HepG2 (cell line): ENCODE data around the gene PAPSS2. TPM values are rescaled to one million over a fixed set of nuclear protein-coding genes. Genes with fewer than 3 reads are reported as not detected.

Experiments
- ATAC-seq: fragments of 200-7000 bp; cut with Tn5 transposase; 3 replicates; pipeline ENCODE4 v1.9.1; 2020; ENCODE audit warnings: mild to moderate bottlenecking, moderate library complexity
- BruUV-seq: library from RNA; stranded (reverse); fragments of 400-500 nt; replicated peaks from 2 replicates; lab custom pipeline; 2021; lab: Mats Ljungman, UMichigan
- CTCF ChIA-PET: fragments of 300-600 bp; formaldehyde crosslinking; extraction: SDS; loops from one replicate; lab custom pipeline; 2021; ENCODE audit warnings: low total read pairs, inconsistent platforms, low intra/inter-chr PET ratio; lab: Yijun Ruan, JAX
- POLR2A ChIA-PET: fragments of 350-600 bp; sonication (Branson Sonifier 250); formaldehyde crosslinking; loops from one replicate; lab custom pipeline; 2020; ENCODE audit warnings: antibody characterized with exemption, inconsistent platforms; lab: Yijun Ruan, JAX
- DNase-seq: peaks from one replicate; pipeline ENCODE4 v3.0.0-alpha.2; 2015; ENCODE audit warnings: low spot score
- FAIRE-seq: peaks from 3 replicates; lab custom pipeline; 2011; peaks lifted over from hg19 to GRCh38; lab: Jason Lieb, UNC
- H2AFZ ChIP-seq: one replicate; pipeline ENCODE4 v1.6.1; 2011; ENCODE audit warnings: low read length, inconsistent platforms
- H3K27ac ChIP-seq: fragments of 300-600 bp; 3 replicates; pipeline ENCODE4 v1.8.0; 2011; ENCODE audit warnings: mixed run types, mild to moderate bottlenecking, mixed read lengths, low read length, inconsistent platforms; ENCODE audit not compliant: insufficient read depth; ENCODE audit errors: extremely low read length
- H3K27me3 ChIP-seq, 2 experiments: fragments of 200-600 bp in 1 of 2; 2 replicates in 1 of 2; 3 replicates in 1 of 2; pipeline versions ENCODE4 v1.6.0 to v1.8.0; 2011; ENCODE audit warnings: low read length in 2 of 2, mild to moderate bottlenecking in 2 of 2, moderate library complexity in 2 of 2, inconsistent platforms in 1 of 2; ENCODE audit not compliant: insufficient read depth in 2 of 2, control insufficient read depth in 1 of 2
- H3K36me3 ChIP-seq, 2 experiments: fragments of 200-600 bp in 1 of 2; replicated peaks in 1 of 2; 2 replicates in 1 of 2; 3 replicates in 1 of 2; pipeline versions ENCODE4 v1.5.1 to v1.8.0; 2011; ENCODE audit warnings: low read length in 2 of 2, inconsistent platforms in 1 of 2; ENCODE audit not compliant: insufficient read depth in 2 of 2, control insufficient read depth in 1 of 2
- H3K4me1 ChIP-seq: 2 replicates; pipeline ENCODE4 v1.5.1; 2012; ENCODE audit warnings: low read length, inconsistent platforms; ENCODE audit not compliant: insufficient read depth
- H3K4me2 ChIP-seq: 2 replicates; pipeline ENCODE4 v1.6.0; 2011; ENCODE audit warnings: low read depth, low read length, inconsistent platforms
- H3K4me3 ChIP-seq, 3 experiments: fragments of 200-600 bp in 1 of 3; sonication (generic), shearing (Covaris generic) in 1 of 3; replicated peaks in 1 of 3; 2 replicates each; pipeline ENCODE4 v1.5.1; 2011 to 2016; ENCODE audit warnings: low read length in 3 of 3, inconsistent platforms in 2 of 3, low read depth in 2 of 3, mild to moderate bottlenecking in 2 of 3, control low read depth in 1 of 3, mixed read lengths in 1 of 3; ENCODE audit not compliant: insufficient read depth in 1 of 3
- H3K79me2 ChIP-seq: one replicate; pipeline ENCODE4 v1.6.1; 2011; ENCODE audit warnings: low read length, inconsistent platforms; ENCODE audit not compliant: insufficient read depth
- H3K9ac ChIP-seq: 2 replicates; pipeline ENCODE4 v1.6.0; 2011; ENCODE audit warnings: mild to moderate bottlenecking, low read depth, low read length, inconsistent platforms; ENCODE audit not compliant: insufficient read depth
- H3K9me3 ChIP-seq: 2 replicates; pipeline ENCODE4 v1.5.1; 2012; ENCODE audit warnings: mild to moderate bottlenecking, low read length
- H4K20me1 ChIP-seq: 2 replicates; pipeline ENCODE4 v1.6.0; 2011; ENCODE audit warnings: inconsistent platforms, mild to moderate bottlenecking, low read length, moderate library complexity; ENCODE audit not compliant: insufficient read depth
- CSRNP1 ChIP-seq: sonication (generic); formaldehyde crosslinking; IDR thresholded peaks from 2 replicates; pipeline ENCODE4 v1.8.1; 2023; ENCODE audit warnings: mild to moderate bottlenecking, missing genetic modification reagents
- ELF3 ChIP-seq: IDR thresholded peaks from 2 replicates; pipeline ENCODE4 v1.6.1; 2016; ENCODE audit warnings: missing genetic modification reagents, missing compliant biosample characterization
- HCFC1 ChIP-seq: fragments of 150-350 bp; IDR thresholded peaks from 2 replicates; pipeline ENCODE4 v1.6.1; 2014; ENCODE audit warnings: low read depth, low read length
- HIVEP1 ChIP-seq: sonication (generic); formaldehyde crosslinking; IDR thresholded peaks from 2 replicates; pipeline ENCODE4 v1.4.0; 2020; ENCODE audit warnings: mild to moderate bottlenecking, missing genetic modification reagents
- JUN ChIP-seq: sonication (generic); formaldehyde crosslinking; IDR thresholded peaks from 2 replicates; pipeline ENCODE4 v1.4.0; 2020; ENCODE audit warnings: mild to moderate bottlenecking, missing genetic modification reagents
- NFRKB ChIP-seq: fragments of 450-650 bp; IDR thresholded peaks from 2 replicates; pipeline ENCODE4 v1.6.1; 2017
- PPARG ChIP-seq: conservative IDR thresholded peaks from 2 replicates; pipeline ENCODE4 v1.6.1; 2016; ENCODE audit warnings: missing biosample characterization, missing genetic modification reagents
- SIN3B ChIP-seq: fragments of 150-350 bp; IDR thresholded peaks from 2 replicates; pipeline ENCODE4 v1.6.1; 2014; ENCODE audit warnings: low read length
- THYN1 ChIP-seq: sonication (generic); formaldehyde crosslinking; IDR thresholded peaks from 2 replicates; pipeline ENCODE4 v1.8.1; 2023; ENCODE audit warnings: low read depth, mild to moderate bottlenecking, moderate library complexity, missing genetic modification reagents, borderline replicate concordance
- WIZ ChIP-seq: sonication (generic); formaldehyde crosslinking; IDR thresholded peaks from 2 replicates; pipeline ENCODE4 v1.5.1; 2020; ENCODE audit warnings: mild to moderate bottlenecking, missing genetic modification reagents
- ZBTB20 ChIP-seq: sonication (generic); formaldehyde crosslinking; IDR thresholded peaks from 2 replicates; pipeline ENCODE4 v1.8.1; 2023; ENCODE audit warnings: missing genetic modification reagents, low read depth, mild to moderate bottlenecking, borderline replicate concordance
- ZBTB26 ChIP-seq: IDR thresholded peaks from 2 replicates; pipeline ENCODE4 v1.6.1; 2016; ENCODE audit warnings: missing compliant biosample characterization, missing genetic modification reagents, borderline replicate concordance
- ZBTB33 ChIP-seq: sonication (generic); formaldehyde crosslinking; IDR thresholded peaks from 2 replicates; pipeline ENCODE4 v1.4.0; 2020; ENCODE audit warnings: missing genetic modification reagents
- ZBTB39 ChIP-seq: sonication (generic); formaldehyde crosslinking; IDR thresholded peaks from 2 replicates; pipeline ENCODE4 v1.5.0; 2020; ENCODE audit warnings: missing genetic modification reagents
- ZNF251 ChIP-seq: sonication (generic); formaldehyde crosslinking; IDR thresholded peaks from 2 replicates; pipeline ENCODE4 v1.9.0; 2021; ENCODE audit warnings: mild to moderate bottlenecking, missing genetic modification reagents
- ZNF878 ChIP-seq: sonication (generic); formaldehyde crosslinking; IDR thresholded peaks from 2 replicates; pipeline ENCODE4 v1.8.1; 2023; ENCODE audit warnings: mild to moderate bottlenecking, missing genetic modification reagents, moderate library complexity
- WGBS: methylation state at CpG from one replicate; pipeline ENCODE4 v1.1.6; 2017; ENCODE audit warnings: low lambda C conversion rate; 5-methylcytosine and 5-hydroxymethylcytosine counted together
- in situ Hi-C: cut with HindIII; loops from 2 replicates; pipeline ENCODE4 v1.10.0; 2017; ENCODE audit warnings: low pct_unique_long_range_greater_than_20kb; ENCODE audit not compliant: extremely low pct_ligation_motif_present
- intact Hi-C: fragments of 100-400 bp; cut with micrococcal nuclease; formaldehyde crosslinking; loops from one replicate; pipeline ENCODE4 v1.10.0; 2022; ENCODE audit not compliant: unreplicated experiment
- polyA plus RNA-seq, 8 experiments: library from polyadenylated mRNA; depleted of rRNA in 3 of 8; stranded (reverse) in 7 of 8; unstranded in 1 of 8; fragments of >200 nt; fragmentation: Illumina TruSeq in 4 of 8; extraction: Trizol in 4 of 8; gene quantifications; 2 replicates each; pipeline versions ENCODE4 v1.2.1 to v1.2.3, GENCODE V29; 2011 to 2016; ENCODE audit warnings: low read depth in 4 of 8, missing spikeins in 1 of 8, mixed read lengths in 1 of 8; ENCODE audit not compliant: insufficient read depth in 1 of 8
- total RNA-seq, 5 experiments: library from RNA; depleted of rRNA; stranded (reverse); fragments of >200 nt; fragmentation: Illumina TruSeq; extraction: Trizol; gene quantifications; 2 replicates each; pipeline ENCODE4 v1.2.3, GENCODE V29; 2016; ENCODE audit warnings: low read depth in 1 of 5

Gene PAPSS2
- total and polyA plus RNA-seq, 2 of the 13 experiments (the other 11 are each of a cell fraction or from before 2014, with no cell fraction given): 0.11 to 0.12 TPM

GRCh38 chr10:87625661-87626060, 34.0 kb upstream of the PAPSS2 start (continued):
- no peak for TF ChIP-seq ZBTB39 (CRISPR knock-in tag)
- TF ChIP-seq ZBTB33: no peak
- no peak for TF ChIP-seq HIVEP1
- TF ChIP-seq ELF3 (CRISPR knock-in tag): no peak

GRCh38 chr10:87626422-87626892, 33.2 kb upstream of the PAPSS2 start:
- BruUV-seq: no TSS peak
- ATAC-seq: no peak
- in situ Hi-C loops: no loop called here
- TF ChIP-seq HCFC1: no peak
- TF ChIP-seq WIZ (CRISPR knock-in tag): no peak
- no peak for TF ChIP-seq JUN (CRISPR knock-in tag)
- no peak for TF ChIP-seq NFRKB
- no peak for TF ChIP-seq ZNF878 (CRISPR knock-in tag)
- no peak for TF ChIP-seq SIN3B
- TF ChIP-seq PPARG (CRISPR knock-in tag): no peak
- no peak for TF ChIP-seq CSRNP1 (CRISPR knock-in tag)
- TF ChIP-seq ZBTB20 (CRISPR knock-in tag): no peak
- TF ChIP-seq THYN1 (CRISPR knock-in tag): no peak
- no peak for TF ChIP-seq ZNF251 (CRISPR knock-in tag)
- no peak for TF ChIP-seq ZBTB26 (CRISPR knock-in tag)

More at GRCh38 chr10:87626422-87626892, 33.2 kb upstream of the PAPSS2 start:
- intact Hi-C loops: loop anchor here (10.0 kb wide), 1 partner anchor 92 kb away; no protein-coding TSS in a partner anchor
- H3K9ac ChIP-seq: no peak overlapping the region
- no peaks in the 10 kb centered on the region for H3K79me2 ChIP-seq
- H2AFZ ChIP-seq: no peak overlapping the region
- no peaks in the 10 kb centered on the region for H3K36me3 ChIP-seq
- no peak for FAIRE-seq
- no peak overlapping the region for H3K4me2 ChIP-seq
- DNase-seq: no peak
- H3K4me3 ChIP-seq: no peak overlapping the region
- H3K27ac ChIP-seq: no peak overlapping the region
- POLR2A ChIA-PET: no interaction called here
- CTCF ChIA-PET: no interaction called here
- 83% methylated on average over 1 of the region's 1 CpG for WGBS
- no peaks in the 10 kb centered on the region; a peak in 1 of 5 replicates for H3K27me3 ChIP-seq
- no peaks in the 10 kb centered on the region for H3K9me3 ChIP-seq
- H3K4me1 ChIP-seq: peaks cover 7% of the 10 kb centered on the region; the same call in 1 of the 2 replicates
- no peaks in the 10 kb centered on the region for H4K20me1 ChIP-seq
